EL (cell line): ENCODE results near the gene JADE3.

Experiments
- DNase-seq: peaks from one replicate; pipeline ENCODE4 v3.0.0-alpha.2; 2016

Gene JADE3

GRCh38 chrX:47047989-47048388, 135.8 kb downstream of the JADE3 start:
- no peak for DNase-seq

- no peak for DNase-seq
These were observed 147.1 kb downstream of the JADE3 start for GRCh38 chrX:47059142-47059874.

GRCh38 chrX:47060708-47061107, 148.5 kb downstream of the JADE3 start:
- no peak for DNase-seq

DNA sequence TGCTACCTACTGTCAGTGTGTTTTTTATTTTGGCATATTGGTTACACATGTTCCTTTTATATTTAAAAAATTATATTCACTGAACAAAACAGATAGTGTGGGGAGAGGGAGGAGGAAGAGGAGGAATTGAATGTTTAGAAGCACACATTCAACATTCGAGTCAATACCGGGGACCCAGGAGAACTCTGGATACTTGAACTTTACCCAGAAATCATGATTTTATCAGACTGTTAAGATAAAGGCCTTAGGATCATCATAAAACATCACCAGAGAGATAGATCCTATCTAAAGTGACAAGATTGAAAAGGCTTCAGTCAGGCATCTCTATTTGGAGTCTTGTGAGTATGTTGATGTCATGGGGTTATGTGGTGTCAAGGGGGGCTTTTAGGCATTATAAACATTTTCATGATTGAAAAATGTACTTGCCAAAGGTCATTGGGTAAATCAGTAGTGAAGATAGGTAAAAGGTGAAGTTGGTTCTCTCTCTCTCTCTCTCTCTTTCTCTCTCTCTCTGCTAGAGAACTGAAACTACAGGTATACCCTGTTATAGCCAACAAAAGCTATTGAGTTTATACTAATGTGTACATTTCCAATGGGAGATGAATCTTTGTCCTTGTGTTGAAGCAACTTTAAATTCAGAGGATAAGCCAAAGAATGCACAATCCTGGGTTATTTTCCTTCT, 149.2 kb downstream of the JADE3 start:
- no peak for DNase-seq

- DNase-seq: no peak
These were observed 151.0 kb downstream of the JADE3 start for GRCh38 chrX:47063179-47063578.

DNA sequence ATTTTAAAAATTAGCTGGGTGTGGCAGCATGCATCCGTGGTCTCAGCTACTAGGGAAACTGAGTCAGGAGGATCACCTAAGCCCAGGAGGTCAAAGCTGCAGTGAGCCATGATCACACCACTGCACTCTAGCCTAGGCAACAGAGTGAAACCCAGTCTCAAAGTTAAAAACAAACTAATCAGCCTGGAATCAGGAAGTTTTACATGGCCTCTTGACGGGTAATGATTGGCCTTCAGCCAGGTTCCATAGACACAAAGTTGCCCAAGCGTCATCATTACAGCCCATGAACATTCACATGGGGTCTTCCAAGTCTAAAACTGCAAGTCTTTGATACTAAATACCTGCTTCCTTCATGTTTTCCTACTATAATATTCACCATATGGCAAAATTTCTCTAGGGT, 156.0 kb downstream of the JADE3 start:
- no peak for DNase-seq

- no peak for DNase-seq
These were observed 156.5 kb downstream of the JADE3 start for GRCh38 chrX:47068720-47069119.

- no peak for DNase-seq
These were observed 166.2 kb downstream of the JADE3 start, which contains the start of gene RGN for GRCh38 chrX:47078129-47079043. Gene RGN (plus strand): TSS chrX:47078443. CDS start chrX:47081145, 2,702 bp downstream.

DNA sequence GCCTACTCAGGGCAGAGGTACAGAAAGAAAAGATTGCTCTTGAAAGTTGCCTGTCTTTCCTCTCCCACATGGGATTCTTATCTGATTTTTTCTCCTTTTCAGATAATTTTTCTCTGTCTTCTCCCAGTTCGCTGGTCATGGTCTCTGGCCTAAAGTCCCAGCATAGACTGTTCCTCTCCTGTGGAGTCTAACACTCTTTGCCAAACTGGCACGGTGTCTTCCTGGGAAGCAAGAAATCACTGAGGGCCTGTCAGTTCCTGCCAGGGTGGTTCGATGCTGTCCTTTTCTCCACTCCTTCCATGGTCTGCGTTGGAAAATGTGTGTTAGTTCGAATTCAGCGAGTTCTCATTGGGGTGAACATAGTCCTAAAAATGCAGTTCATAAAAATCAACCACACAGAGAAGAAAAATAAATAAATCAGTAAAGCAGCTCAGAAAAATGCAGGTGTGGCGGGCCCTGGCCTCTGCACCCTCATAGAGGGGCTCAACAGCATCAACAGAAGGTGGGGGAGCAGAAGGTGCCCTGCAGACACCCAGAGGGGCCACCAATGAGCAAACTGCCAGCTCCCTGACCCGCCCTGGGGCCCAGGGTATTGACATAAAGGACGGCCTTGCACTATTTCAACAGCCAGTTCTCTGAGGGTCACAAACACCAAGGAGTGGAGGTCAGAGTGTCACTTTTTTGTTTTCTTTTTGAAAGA, 168.1 kb downstream of the JADE3 start:
- DNase-seq: no peak

DNA sequence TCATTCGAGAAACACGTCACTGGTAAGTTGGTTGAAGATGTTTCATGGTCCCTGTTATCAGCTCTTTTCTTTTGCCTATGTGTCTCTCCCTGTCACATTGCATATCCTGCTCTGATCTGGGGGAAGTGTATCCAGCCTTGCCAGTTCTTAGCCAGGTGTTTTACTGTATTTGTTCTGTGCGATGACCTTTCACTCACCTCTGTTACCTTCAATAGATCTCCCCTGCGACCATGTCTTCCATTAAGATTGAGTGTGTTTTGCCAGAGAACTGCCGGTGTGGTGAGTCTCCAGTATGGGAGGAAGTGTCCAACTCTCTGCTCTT, 168.7 kb downstream of the JADE3 start:
- no peak for DNase-seq

- DNase-seq: no peak
These were observed 179.0 kb downstream of the JADE3 start for GRCh38 chrX:47091149-47091775.

- DNase-seq: peak; percentile 8
These were observed 181.0 kb downstream of the JADE3 start for GRCh38 chrX:47093248-47093647.

DNA sequence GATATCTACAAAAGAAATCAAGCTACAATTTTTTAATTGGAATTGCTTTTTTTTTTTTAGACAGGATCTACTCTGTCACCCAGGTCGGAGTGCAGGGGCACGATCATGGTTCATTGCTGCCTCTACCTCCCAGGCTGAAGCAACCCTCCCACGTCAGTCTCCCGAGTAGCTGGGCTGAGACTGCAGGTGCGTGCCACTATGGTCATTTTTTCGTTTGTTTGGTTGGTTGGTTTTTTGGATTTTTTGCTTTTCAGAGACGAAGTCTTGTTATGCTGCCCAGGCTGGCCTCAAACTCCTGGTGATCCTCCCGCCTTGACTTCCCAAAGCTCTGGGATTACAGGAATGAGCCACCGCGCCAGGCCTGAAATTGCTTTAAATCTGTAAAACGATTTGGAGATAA, 181.6 kb downstream of the JADE3 start:
- DNase-seq: no peak

DNA sequence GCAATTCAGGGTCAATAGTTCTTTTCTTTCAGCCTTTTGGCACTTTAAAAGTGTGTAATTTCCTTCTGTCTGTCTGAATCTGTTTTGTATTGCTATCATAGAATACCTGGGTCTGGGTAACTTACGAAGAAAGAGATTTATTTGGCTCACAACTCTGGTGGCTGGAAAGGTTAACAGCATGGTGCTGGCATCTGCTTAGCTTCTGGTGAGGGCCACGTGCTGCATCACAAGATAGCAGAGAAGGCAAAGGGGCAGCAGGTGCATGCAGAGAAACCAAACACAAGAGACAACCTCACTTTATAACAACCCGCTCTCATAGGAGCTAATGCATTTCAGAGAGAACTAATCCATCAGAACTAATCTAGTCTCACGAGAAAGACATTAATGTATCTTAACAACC, 184.8 kb downstream of the JADE3 start:
- no peak for DNase-seq

- no peak for DNase-seq
These were observed 186.3 kb downstream of the JADE3 start for GRCh38 chrX:47098338-47099094.

DNA sequence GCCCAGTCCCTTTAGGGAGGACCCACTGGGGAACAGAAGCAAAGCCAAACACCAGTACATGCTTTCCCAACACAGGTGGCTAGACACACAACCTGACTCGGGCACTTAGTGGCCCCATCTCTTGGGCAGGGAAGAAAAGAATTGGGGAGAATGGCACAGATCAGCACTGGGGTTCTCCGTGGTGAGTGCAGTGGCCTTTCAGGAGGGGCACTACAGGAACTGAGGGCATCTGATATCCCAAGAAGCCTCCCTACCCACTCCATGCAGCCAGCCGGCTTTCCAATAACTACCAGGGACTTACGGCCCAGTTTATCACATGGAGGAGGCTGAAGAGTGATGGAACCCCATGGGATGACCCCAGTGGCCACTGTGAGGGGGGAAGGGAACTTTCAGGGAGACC, 189.0 kb downstream of the JADE3 start:
- DNase-seq: no peak
